Activated B cell treated with CpG ODN at 0.5 μM for 24 hours (primary cell): ENCODE results near the gene HPF1. TPM values are rescaled to one million over a fixed set of nuclear protein-coding genes. Genes with fewer than 3 reads are reported as not detected.

Experiments used
- ATAC-seq: fragments of 200-7000 bp; cut with Tn5 transposase; one replicate; pipeline ENCODE4 v1.10.0; 2021; ENCODE audit warnings: low read depth, mild to moderate bottlenecking, moderate library complexity
- CTCF ChIA-PET: fragments of 350-600 bp; sonication (Branson Sonifier 250); formaldehyde crosslinking; loops from one replicate; lab custom pipeline; 2021; ENCODE audit warnings: antibody characterized with exemption; lab: Charles Lee
- POLR2A ChIA-PET: fragments of 350-600 bp; sonication (Branson Sonifier 250); formaldehyde crosslinking; loops from one replicate; lab custom pipeline; 2021; ENCODE audit warnings: antibody characterized with exemption; lab: Charles Lee
- DNase-seq: peaks from one replicate; pipeline ENCODE4 v3.0.0; 2022
- H3K27ac Mint-ChIP-seq: one replicate; pipeline ENCODE4 v1.8.0; 2020; ENCODE audit warnings: mixed read lengths
- H3K27me3 Mint-ChIP-seq: one replicate; pipeline ENCODE4 v1.8.0; 2021; ENCODE audit warnings: mixed read lengths
- H3K36me3 Mint-ChIP-seq: one replicate; pipeline ENCODE4 v1.8.0; 2021; ENCODE audit warnings: low read depth, mixed read lengths
- H3K4me1 Mint-ChIP-seq: one replicate; pipeline ENCODE4 v1.8.0; 2021; ENCODE audit warnings: mixed read lengths
- H3K4me3 Mint-ChIP-seq: one replicate; pipeline ENCODE4 v1.8.0; 2020; ENCODE audit warnings: mild to moderate bottlenecking, mixed read lengths
- H3K9me3 Mint-ChIP-seq: one replicate; pipeline ENCODE4 v1.8.0; 2020; ENCODE audit warnings: mixed read lengths
- CTCF ChIP-seq: fragments of 200-600 bp; IDR thresholded peaks from one replicate; pipeline ENCODE4 v1.8.0; 2022; ENCODE audit warnings: antibody characterized with exemption, mild to moderate bottlenecking
- intact Hi-C: fragments of 100-400 bp; cut with micrococcal nuclease; formaldehyde crosslinking; loops from one replicate; pipeline ENCODE4 v1.15.1; 2024
- total RNA-seq: library from RNA; stranded (reverse); gene quantifications from 2 replicates; pipeline ENCODE4 v1.2.3, GENCODE V29; 2022

HPF1 gene
- total RNA-seq, 1 donor from 2014 or later, result 17.9 TPM

GRCh38 chr4:169799260-169799659, 41.5 kb upstream of the HPF1 start:
- intact Hi-C loops, result no loop called here
- Mint-ChIP-seq H3K27ac (no peak overlapping the region), H3K9me3 (no peaks in the 10 kb centered on the region), H3K4me3 (no peak overlapping the region), H3K36me3 (no peaks in the 10 kb centered on the region), H3K4me1 (no peaks in the 10 kb centered on the region), H3K27me3 (peaks cover 10% of the 10 kb centered on the region)
- ATAC-seq (no peak), DNase-seq (no peak)
- TF ChIP-seq CTCF, result no peak
- ChIA-PET CTCF (interaction anchor here (1.3 kb wide), 1 partner anchor 11 kb away, joined by 3 read pairs; no protein-coding TSS in a partner anchor), POLR2A (no interaction called here)

GRCh38 chr4:169795585-169795984, 37.8 kb upstream of the HPF1 start:
- ATAC-seq, result no peak
- Mint-ChIP-seq H3K27me3 (peaks cover 23% of the 10 kb centered on the region), H3K4me3 (no peak overlapping the region), H3K36me3 (no peaks in the 10 kb centered on the region), H3K9me3 (no peaks in the 10 kb centered on the region), H3K4me1 (peaks cover 2% of the 10 kb centered on the region), H3K27ac (no peak overlapping the region)
- ChIA-PET CTCF (interaction anchor here (1.0 kb wide), 1 partner anchor 15 kb away, joined by 4 read pairs; no protein-coding TSS in a partner anchor), POLR2A (no interaction called here)
- TF ChIP-seq CTCF, result no peak
- no peak for DNase-seq
- intact Hi-C loops, result no loop called here

- ChIA-PET CTCF (no interaction called here), POLR2A (interaction anchor here (0.5 kb wide), 1 partner anchor 781 kb away, joined by 4 read pairs; the partner anchor contains the start of gene CBR4)
- peak overlapping the region; percentile 44 for H3K4me3 Mint-ChIP-seq
- no peaks in the 10 kb centered on the region for H3K36me3 Mint-ChIP-seq
- peaks cover 2% of the 10 kb centered on the region for H3K4me1 Mint-ChIP-seq
- intact Hi-C loops, result no loop called here
- peaks cover 43% of the 10 kb centered on the region for H3K27me3 Mint-ChIP-seq
- no peaks in the 10 kb centered on the region for H3K9me3 Mint-ChIP-seq
- H3K27ac Mint-ChIP-seq, result no peak overlapping the region
- TF ChIP-seq CTCF, result no peak
- ATAC-seq, result no peak
- DNase-seq, result no peak
These were observed 33.9 kb upstream of the HPF1 start for GRCh38 chr4:169791527-169792156.

- H3K36me3 Mint-ChIP-seq, result no peaks in the 10 kb centered on the region
- CTCF ChIA-PET, result no interaction called here
- POLR2A ChIA-PET, result no interaction called here
- DNase-seq, result no peak
- H3K27ac Mint-ChIP-seq, result no peak overlapping the region
- ATAC-seq, result no peak
- peaks cover 43% of the 10 kb centered on the region for H3K27me3 Mint-ChIP-seq
- H3K9me3 Mint-ChIP-seq, result no peaks in the 10 kb centered on the region
- intact Hi-C loops, result no loop called here
- H3K4me1 Mint-ChIP-seq, result peaks cover 2% of the 10 kb centered on the region
- no peak overlapping the region for H3K4me3 Mint-ChIP-seq
- TF ChIP-seq CTCF, result no peak
These were observed 33.3 kb upstream of the HPF1 start for GRCh38 chr4:169791062-169791461.

GRCh38 chr4:169774466-169775445, 17.0 kb upstream of the HPF1 start:
- peak; percentile 49 for ATAC-seq
- ChIA-PET CTCF (interaction anchor here (1.0 to 1.8 kb wide), 3 partner anchors 76 to 187 kb away, joined by 3 to 13 read pairs (median 4); partner anchors contain the start of gene NEK1), POLR2A (no interaction called here)
- H3K4me3 Mint-ChIP-seq, result peak overlapping the region; percentile 47
- intact Hi-C loops, result loop anchor here (1.0 kb wide), 1 partner anchor 161 kb away; no protein-coding TSS in a partner anchor
- no peaks in the 10 kb centered on the region for H3K36me3 Mint-ChIP-seq
- no peak overlapping the region for H3K27ac Mint-ChIP-seq
- TF ChIP-seq CTCF, result no peak
- H3K9me3 Mint-ChIP-seq, result peaks cover 2% of the 10 kb centered on the region
- peaks cover 8% of the 10 kb centered on the region for H3K4me1 Mint-ChIP-seq
- H3K27me3 Mint-ChIP-seq, result peaks cover 26% of the 10 kb centered on the region
- DNase-seq, result peak; percentile 22
